NCI-H2029 treated with DMSO at 0.1 percent for 48 hours (cell line): ENCODE results near the gene MLYCD.

Experiments used
- DNase-seq: peaks from one replicate; lab custom pipeline; 2025; lab: John Stamatoyannopoulos, UW

MLYCD gene

GRCh38 chr16:83898463-83899271, at the start of gene MLYCD:
TSS of gene MLYCD (plus strand) at chr16:83899115. CDS start at chr16:83899145, 30 bp downstream.
- peak; percentile 12 for DNase-seq

GRCh38 chr16:83849421-83849820, 49.5 kb upstream of the MLYCD start:
- DNase-seq: no peak

- DNase-seq: no peak
Observed at GRCh38 chr16:83850947-83851346, 48.0 kb upstream of the MLYCD start.

GRCh38 chr16:83851473-83851872, 47.4 kb upstream of the MLYCD start:
- no peak for DNase-seq

- DNase-seq: no peak
Observed at GRCh38 chr16:83852774-83853173, 46.1 kb upstream of the MLYCD start.

GRCh38 chr16:83853834-83854233, 45.1 kb upstream of the MLYCD start:
- no peak for DNase-seq

- DNase-seq: no peak
Observed at GRCh38 chr16:83854420-83854819, 44.5 kb upstream of the MLYCD start.

- DNase-seq: no peak
Observed at GRCh38 chr16:83856792-83857191, 42.1 kb upstream of the MLYCD start.

- DNase-seq: no peak
Observed at GRCh38 chr16:83859265-83859664, 39.6 kb upstream of the MLYCD start.

- DNase-seq: no peak
Observed at GRCh38 chr16:83862661-83863060, 36.3 kb upstream of the MLYCD start.

GRCh38 chr16:83863682-83864081, 35.2 kb upstream of the MLYCD start:
- no peak for DNase-seq

GRCh38 chr16:83870830-83871229, 28.1 kb upstream of the MLYCD start:
- no peak for DNase-seq

GRCh38 chr16:83878838-83879237, 20.1 kb upstream of the MLYCD start:
- DNase-seq: no peak

- no peak for DNase-seq
Observed at GRCh38 chr16:83882163-83882885, 16.6 kb upstream of the MLYCD start.

- DNase-seq: no peak
Observed at GRCh38 chr16:83886199-83886971, 12.5 kb upstream of the MLYCD start.

GRCh38 chr16:83887080-83887479, 11.8 kb upstream of the MLYCD start:
- DNase-seq: no peak

- DNase-seq: no peak
Observed at GRCh38 chr16:83887564-83887963, 11.4 kb upstream of the MLYCD start.

- DNase-seq: no peak
Observed at GRCh38 chr16:83888672-83889044, 10.3 kb upstream of the MLYCD start.

- no peak for DNase-seq
Observed at GRCh38 chr16:83890359-83890758, 8.6 kb upstream of the MLYCD start.

GRCh38 chr16:83891742-83892141, 7.2 kb upstream of the MLYCD start:
- no peak for DNase-seq

- DNase-seq: no peak
Observed at GRCh38 chr16:83895243-83895642, 3.7 kb upstream of the MLYCD start.

GRCh38 chr16:83895942-83896341, 3.0 kb upstream of the MLYCD start:
- no peak for DNase-seq
